Activated T-helper 2 cell treated with anti-CD3 and anti-CD28 coated beads, Interferon-gamma antibody, Interleukin-2, Interleukin-4, amounts not matched to agents 10 μg/mL and 5 μg/mL and 100 μg/mL, durations not matched to agents 14 hours and 24 hours and 36 hours (primary cell): Measurements from ENCODE around the gene ETFDH. TPM values are rescaled to one million over a fixed set of nuclear protein-coding genes. Genes with fewer than 3 reads are reported as not detected.
"Not testable (repeated sequence)": the region's sequence is repeated elsewhere in the genome, so short reads cannot be mapped to it uniquely, and the experiment has no call there.

ENCODE experiments used
- DNase-seq: peaks from one replicate; pipeline ENCODE4 v3.0.0; 2021; ENCODE audit warnings: low spot score
- H3K27ac Mint-ChIP-seq: one replicate; pipeline ENCODE4 v1.8.0; 2021; ENCODE audit warnings: mixed read lengths
- H3K27me3 Mint-ChIP-seq: one replicate; pipeline ENCODE4 v1.8.0; 2021; ENCODE audit warnings: low read depth, mixed read lengths
- H3K36me3 Mint-ChIP-seq: one replicate; pipeline ENCODE4 v1.8.0; 2021; ENCODE audit warnings: low read depth, mixed read lengths
- H3K4me1 Mint-ChIP-seq: one replicate; pipeline ENCODE4 v1.8.0; 2021; ENCODE audit warnings: low read depth, mixed read lengths
- H3K4me3 Mint-ChIP-seq: one replicate; pipeline ENCODE4 v1.8.0; 2021; ENCODE audit warnings: low read depth, mild to moderate bottlenecking, moderate library complexity, mixed read lengths
- H3K9me3 Mint-ChIP-seq: one replicate; pipeline ENCODE4 v1.8.0; 2021; ENCODE audit warnings: mixed read lengths
- intact Hi-C: fragments of 100-400 bp; cut with micrococcal nuclease; formaldehyde crosslinking; loops from one replicate; pipeline ENCODE4 v1.15.1; 2023
- total RNA-seq: library from RNA; stranded (reverse); gene quantifications from 2 replicates; pipeline ENCODE4 v1.2.3, GENCODE V29; 2022

The ETFDH gene
- total RNA-seq, 1 donor from 2014 or later, result 23.8 TPM

DNA sequence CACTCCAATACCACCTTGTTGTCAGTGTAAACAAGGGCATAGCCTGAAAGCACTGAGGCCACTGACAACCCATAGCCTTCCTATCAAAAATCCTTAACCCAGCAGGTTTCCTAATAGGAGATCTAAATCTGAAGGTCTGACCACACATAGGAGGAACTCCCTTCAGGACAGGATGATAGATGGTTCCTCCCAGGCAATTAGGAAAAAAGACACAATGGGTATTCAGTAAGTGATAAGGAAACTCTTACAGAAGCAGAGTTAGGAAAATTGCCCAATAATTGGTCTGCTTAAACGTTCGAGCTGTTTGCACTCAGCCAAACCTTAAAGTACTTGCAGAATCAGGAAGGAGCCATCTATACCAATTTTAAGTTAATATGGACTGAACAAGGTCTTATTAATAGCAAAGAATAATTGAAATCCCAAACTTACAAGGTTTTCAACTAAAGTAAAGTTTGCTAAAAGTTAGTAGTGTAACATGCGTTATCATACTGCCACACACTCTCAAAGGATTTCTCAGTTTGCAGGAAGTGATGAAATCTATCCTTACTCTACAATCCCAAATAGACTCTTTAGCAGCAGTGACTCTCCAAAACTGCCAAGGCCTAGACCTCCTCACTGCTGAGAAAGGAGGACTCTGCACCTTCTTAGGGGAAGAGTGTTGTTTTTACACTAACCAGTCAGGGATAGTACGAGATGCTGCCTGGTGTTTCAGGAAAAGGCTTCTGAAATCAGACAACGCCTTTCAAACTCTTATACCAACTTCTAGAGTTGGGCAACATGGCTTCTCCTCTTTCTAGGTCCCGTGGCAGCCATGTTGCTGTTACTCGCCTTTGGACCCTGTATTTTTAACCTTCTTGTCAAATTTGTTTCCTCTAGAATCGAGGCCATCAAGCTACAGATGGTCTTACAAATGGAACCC lies 8.1 kb upstream of the ETFDH start:
- H3K27me3 Mint-ChIP-seq, H3K9me3 Mint-ChIP-seq, H3K4me1 Mint-ChIP-seq, H3K27ac Mint-ChIP-seq, intact Hi-C loops, H3K4me3 Mint-ChIP-seq, DNase-seq: not testable (repeated sequence)
- H3K36me3 Mint-ChIP-seq, result peaks cover 15% of the 10 kb centered on the region

- no peak overlapping the region for H3K4me3 Mint-ChIP-seq
- DNase-seq, result no peak
- H3K36me3 Mint-ChIP-seq, result peaks cover 19% of the 10 kb centered on the region
- no peaks in the 10 kb centered on the region for H3K9me3 Mint-ChIP-seq
- no peaks in the 10 kb centered on the region for H3K27me3 Mint-ChIP-seq
- H3K4me1 Mint-ChIP-seq, result peaks cover 9% of the 10 kb centered on the region
- intact Hi-C loops, result no loop called here
- no peak overlapping the region for H3K27ac Mint-ChIP-seq
Observed at GRCh38 chr4:158664806-158665205, 7.3 kb upstream of the ETFDH start.

GRCh38 chr4:158666892-158667291 lies 5.2 kb upstream of the ETFDH start:
- peaks cover 20% of the 10 kb centered on the region for H3K4me1 Mint-ChIP-seq
- DNase-seq, result no peak
- intact Hi-C loops, result no loop called here
- no peaks in the 10 kb centered on the region for H3K27me3 Mint-ChIP-seq
- H3K27ac Mint-ChIP-seq, result no peak overlapping the region
- no peak overlapping the region for H3K4me3 Mint-ChIP-seq
- H3K36me3 Mint-ChIP-seq, result peaks cover 27% of the 10 kb centered on the region
- no peaks in the 10 kb centered on the region for H3K9me3 Mint-ChIP-seq

- no peak for DNase-seq
- intact Hi-C loops, result no loop called here
- Mint-ChIP-seq H3K9me3 (no peaks in the 10 kb centered on the region), H3K36me3 (peaks cover 27% of the 10 kb centered on the region), H3K27me3 (no peaks in the 10 kb centered on the region), H3K4me3 (no peak overlapping the region), H3K27ac (no peak overlapping the region), H3K4me1 (peaks cover 23% of the 10 kb centered on the region)
Observed at GRCh38 chr4:158667651-158668198, 4.4 kb upstream of the ETFDH start.

- intact Hi-C loops, result no loop called here
- Mint-ChIP-seq H3K4me3 (peak overlapping the region; percentile 61), H3K27me3 (no peaks in the 10 kb centered on the region)
Observed at GRCh38 chr4:158669310-158669709, 2.8 kb upstream of the ETFDH start.

DNA sequence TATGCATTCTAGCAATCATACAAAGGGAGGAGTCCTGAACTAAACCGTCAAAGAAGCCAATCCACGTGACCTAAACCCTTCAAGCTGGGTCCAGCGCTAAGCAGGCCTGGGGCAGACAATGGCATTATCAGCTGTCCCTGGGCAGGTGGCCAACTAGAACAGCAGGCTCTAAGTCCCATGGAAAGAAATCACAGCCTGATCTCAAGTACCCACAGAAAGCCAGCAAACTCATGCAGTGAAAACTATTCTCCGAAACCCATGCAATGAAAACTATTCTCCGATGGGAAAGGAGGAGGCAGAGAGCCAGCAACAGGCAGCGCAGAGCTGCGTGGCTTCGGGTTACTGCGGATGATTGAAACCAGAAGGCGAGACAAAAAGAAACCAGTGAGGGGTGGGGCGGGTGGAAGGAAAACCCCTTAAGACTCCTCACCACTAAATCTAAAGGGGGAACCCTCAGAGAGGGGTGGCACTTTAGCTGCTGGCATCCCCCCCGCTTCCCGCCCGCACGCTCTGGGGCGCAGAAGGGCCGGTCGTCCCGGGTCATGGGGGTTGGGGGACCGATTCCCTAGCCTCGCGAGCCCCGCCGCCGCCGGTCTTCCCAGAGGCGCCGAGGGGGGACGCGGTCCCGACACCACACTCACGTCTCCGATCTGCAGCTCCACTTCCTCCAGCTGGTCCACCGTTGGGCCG lies 976 bp upstream of the ETFDH start:
- DNase-seq, result peak; percentile 47
- peak overlapping the region; percentile 98 for H3K4me3 Mint-ChIP-seq

More at GRCh38 chr4:158669310-158669709, 2.8 kb upstream of the ETFDH start:
- H3K4me1 Mint-ChIP-seq, result peaks cover 25% of the 10 kb centered on the region
- no peak for DNase-seq
- no peak overlapping the region for H3K27ac Mint-ChIP-seq
- H3K9me3 Mint-ChIP-seq, result no peaks in the 10 kb centered on the region
- peaks cover 27% of the 10 kb centered on the region for H3K36me3 Mint-ChIP-seq

DNA sequence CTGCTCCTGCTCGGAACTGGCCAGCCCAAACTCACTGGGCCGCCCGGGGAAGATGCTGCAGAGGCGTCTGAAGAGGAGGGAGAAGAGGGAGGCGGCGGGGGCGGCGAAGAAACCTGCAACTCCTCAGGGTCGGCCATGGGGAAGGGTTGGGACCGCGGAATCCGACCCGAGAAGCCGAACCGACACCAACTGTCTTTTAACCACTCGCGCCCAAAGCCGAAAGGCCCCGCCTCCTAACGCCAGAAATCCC lies 506 bp upstream of the ETFDH start, which contains the start of gene C4orf46:
Gene C4orf46 (minus strand): TSS at position 223 of the 250 bp plus-strand sequence. CDS start 86 bp downstream, at position 137.
- H3K27me3 Mint-ChIP-seq, result no peaks in the 10 kb centered on the region
- peak within 1 kb of the TSS; percentile 98 for H3K4me3 Mint-ChIP-seq
- intact Hi-C loops, result loop anchor here (1.0 to 5.0 kb wide), 2 partner anchors 156 to 432 kb away; partner anchors contain the start of gene RAPGEF2
- no peak for DNase-seq
- peaks cover 15% of the 10 kb centered on the region for H3K36me3 Mint-ChIP-seq
- H3K4me1 Mint-ChIP-seq, result peaks cover 25% of the 10 kb centered on the region
- peak within 1 kb of the TSS; percentile 95 for H3K27ac Mint-ChIP-seq
- no peaks in the 10 kb centered on the region for H3K9me3 Mint-ChIP-seq

More for the DNA sequence above, 976 bp upstream of the ETFDH start:
- Mint-ChIP-seq H3K27ac (peak overlapping the region; percentile 95), H3K27me3 (no peaks in the 10 kb centered on the region), H3K36me3 (peaks cover 18% of the 10 kb centered on the region), H3K4me1 (peaks cover 25% of the 10 kb centered on the region), H3K9me3 (no peaks in the 10 kb centered on the region)
- intact Hi-C loops, result loop anchor here (1.0 to 5.0 kb wide), 2 partner anchors 156 to 432 kb away; partner anchors contain the start of gene RAPGEF2

DNA sequence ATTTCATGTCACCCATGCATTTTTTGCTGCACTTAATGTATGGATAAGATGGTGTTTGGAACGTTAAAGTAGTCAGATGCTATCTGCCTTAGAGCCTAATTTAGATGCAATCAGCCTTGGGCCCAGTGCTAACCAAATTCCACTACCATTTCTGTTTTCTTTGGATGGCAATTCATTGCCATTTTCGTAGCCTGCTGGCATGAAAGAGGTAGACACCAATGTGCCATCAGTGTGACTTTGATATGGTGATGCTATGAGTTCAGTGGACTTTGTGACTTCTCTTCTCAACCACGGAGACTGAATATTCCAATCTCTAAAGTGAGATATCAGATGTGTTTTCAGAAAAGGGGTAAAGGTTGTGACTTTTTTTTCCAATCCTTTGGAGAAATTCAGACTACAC lies 1.5 kb downstream of the ETFDH start:
- intact Hi-C loops, result loop anchor here (5.0 kb wide), 1 partner anchor 154 kb away; no protein-coding TSS in a partner anchor
- Mint-ChIP-seq H3K27me3 (no peaks in the 10 kb centered on the region), H3K9me3 (no peaks in the 10 kb centered on the region), H3K27ac (no peak overlapping the region), H3K36me3 (peaks cover 12% of the 10 kb centered on the region), H3K4me1 (peaks cover 22% of the 10 kb centered on the region), H3K4me3 (no peak overlapping the region)
- DNase-seq, result no peak

GRCh38 chr4:158676076-158676475 lies 4.0 kb downstream of the ETFDH start:
- Mint-ChIP-seq H3K27me3 (no peaks in the 10 kb centered on the region), H3K27ac (no peak overlapping the region), H3K4me1 (peaks cover 8% of the 10 kb centered on the region), H3K4me3 (no peak overlapping the region), H3K36me3 (peaks cover 6% of the 10 kb centered on the region), H3K9me3 (no peaks in the 10 kb centered on the region)
- intact Hi-C loops, result no loop called here
- no peak for DNase-seq

GRCh38 chr4:158678767-158679166 lies 6.7 kb downstream of the ETFDH start:
- Mint-ChIP-seq H3K27me3 (no peaks in the 10 kb centered on the region), H3K36me3 (peaks cover 5% of the 10 kb centered on the region), H3K4me3 (no peak overlapping the region), H3K4me1 (peaks cover 1% of the 10 kb centered on the region), H3K27ac (no peak overlapping the region), H3K9me3 (no peaks in the 10 kb centered on the region)
- intact Hi-C loops, result no loop called here
- DNase-seq, result no peak

DNA sequence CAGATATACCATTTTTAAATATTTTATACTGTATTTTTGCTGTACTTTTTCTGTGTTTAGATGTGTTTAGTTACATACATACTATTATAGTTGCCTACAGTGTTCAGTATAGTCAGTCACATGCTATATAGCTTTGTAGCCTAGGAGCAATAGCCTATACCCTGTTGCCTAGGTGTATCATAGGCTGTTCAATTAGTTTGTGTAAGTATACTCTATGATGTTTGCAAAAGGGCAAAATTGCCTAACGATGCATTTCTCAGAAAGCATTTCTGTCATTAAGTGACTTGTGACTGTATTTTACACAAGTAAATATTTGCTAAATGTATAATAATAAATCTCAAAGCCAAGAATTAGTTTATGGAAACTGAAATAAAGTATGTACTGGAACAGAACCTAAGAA lies 9.5 kb downstream of the ETFDH start:
- H3K27me3 Mint-ChIP-seq, result no peaks in the 10 kb centered on the region
- H3K27ac Mint-ChIP-seq, result no peak overlapping the region
- H3K4me3 Mint-ChIP-seq, result no peak overlapping the region
- H3K36me3 Mint-ChIP-seq, result peaks cover 5% of the 10 kb centered on the region
- no peaks in the 10 kb centered on the region for H3K4me1 Mint-ChIP-seq
- intact Hi-C loops, result no loop called here
- DNase-seq, result no peak
- no peaks in the 10 kb centered on the region for H3K9me3 Mint-ChIP-seq

GRCh38 chr4:158682066-158682465 lies 10.0 kb downstream of the ETFDH start:
- DNase-seq, result no peak
- Mint-ChIP-seq H3K27me3 (no peaks in the 10 kb centered on the region), H3K9me3 (no peaks in the 10 kb centered on the region), H3K27ac (no peak overlapping the region), H3K4me1 (no peaks in the 10 kb centered on the region), H3K36me3 (peaks cover 7% of the 10 kb centered on the region), H3K4me3 (no peak overlapping the region)
- intact Hi-C loops, result no loop called here

- no peak overlapping the region for H3K4me3 Mint-ChIP-seq
- H3K27ac Mint-ChIP-seq, result no peak overlapping the region
- H3K4me1 Mint-ChIP-seq, result no peaks in the 10 kb centered on the region
- no peaks in the 10 kb centered on the region for H3K9me3 Mint-ChIP-seq
- no peaks in the 10 kb centered on the region for H3K27me3 Mint-ChIP-seq
- DNase-seq, result no peak
- H3K36me3 Mint-ChIP-seq, result peaks cover 9% of the 10 kb centered on the region
- intact Hi-C loops, result no loop called here
Observed at GRCh38 chr4:158688813-158689212, 16.7 kb downstream of the ETFDH start.
